ENCODE results near the gene ARID1B. TPM values are rescaled to one million over a fixed set of nuclear protein-coding genes. Genes with fewer than 3 reads are reported as not detected.
A peak's percentile ranks its signal among the peaks of the same experiment; 100 is the strongest.

ARID1B gene
- total RNA-seq, 1 donor from 2014 or later = 155 TPM

DNA sequence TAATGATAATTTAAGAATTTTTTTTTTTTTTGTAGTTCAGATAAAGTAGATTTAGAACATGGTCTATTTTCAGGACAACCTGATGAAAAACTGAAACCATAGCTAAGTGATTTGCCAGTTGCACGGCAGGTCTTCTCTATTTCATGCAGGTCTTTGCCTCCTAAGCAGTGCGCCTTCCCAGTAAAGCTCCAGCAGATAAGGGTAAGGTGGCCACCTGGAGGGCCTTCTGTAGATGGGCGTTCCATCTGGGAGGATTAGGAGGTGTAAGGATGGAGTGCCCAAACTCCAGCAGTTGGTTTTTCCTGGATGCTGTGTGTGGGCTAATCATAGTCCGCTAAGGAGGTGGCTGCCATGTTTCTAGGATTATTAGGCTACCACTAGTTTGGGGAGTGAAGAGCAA is 107.1 kb downstream of the ARID1B start:
- H3K27me3 Mint-ChIP-seq (ENCODE audit: low read depth) = no peaks in the 10 kb centered on the region
- H3K36me3 Mint-ChIP-seq = no peaks in the 10 kb centered on the region
- peaks cover 33% of the 10 kb centered on the region for H3K4me1 Mint-ChIP-seq
- H3K27ac Mint-ChIP-seq = no peak overlapping the region
- no peak for DNase-seq (ENCODE audit: low spot score in 2 of 2, unreplicated experiment in 2 of 2)
- TF ChIP-seq, protein P1, sequence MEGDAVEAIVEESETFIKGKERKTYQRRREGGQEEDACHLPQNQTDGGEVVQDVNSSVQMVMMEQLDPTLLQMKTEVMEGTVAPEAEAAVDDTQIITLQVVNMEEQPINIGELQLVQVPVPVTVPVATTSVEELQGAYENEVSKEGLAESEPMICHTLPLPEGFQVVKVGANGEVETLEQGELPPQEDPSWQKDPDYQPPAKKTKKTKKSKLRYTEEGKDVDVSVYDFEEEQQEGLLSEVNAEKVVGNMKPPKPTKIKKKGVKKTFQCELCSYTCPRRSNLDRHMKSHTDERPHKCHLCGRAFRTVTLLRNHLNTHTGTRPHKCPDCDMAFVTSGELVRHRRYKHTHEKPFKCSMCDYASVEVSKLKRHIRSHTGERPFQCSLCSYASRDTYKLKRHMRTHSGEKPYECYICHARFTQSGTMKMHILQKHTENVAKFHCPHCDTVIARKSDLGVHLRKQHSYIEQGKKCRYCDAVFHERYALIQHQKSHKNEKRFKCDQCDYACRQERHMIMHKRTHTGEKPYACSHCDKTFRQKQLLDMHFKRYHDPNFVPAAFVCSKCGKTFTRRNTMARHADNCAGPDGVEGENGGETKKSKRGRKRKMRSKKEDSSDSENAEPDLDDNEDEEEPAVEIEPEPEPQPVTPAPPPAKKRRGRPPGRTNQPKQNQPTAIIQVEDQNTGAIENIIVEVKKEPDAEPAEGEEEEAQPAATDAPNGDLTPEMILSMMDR (IDR thresholded peaks at IDR 0.05; ENCODE audit: unreplicated experiment) = no peak
- no peak overlapping the region for H3K4me3 Mint-ChIP-seq
- H3K9me3 Mint-ChIP-seq = no peaks in the 10 kb centered on the region

DNA sequence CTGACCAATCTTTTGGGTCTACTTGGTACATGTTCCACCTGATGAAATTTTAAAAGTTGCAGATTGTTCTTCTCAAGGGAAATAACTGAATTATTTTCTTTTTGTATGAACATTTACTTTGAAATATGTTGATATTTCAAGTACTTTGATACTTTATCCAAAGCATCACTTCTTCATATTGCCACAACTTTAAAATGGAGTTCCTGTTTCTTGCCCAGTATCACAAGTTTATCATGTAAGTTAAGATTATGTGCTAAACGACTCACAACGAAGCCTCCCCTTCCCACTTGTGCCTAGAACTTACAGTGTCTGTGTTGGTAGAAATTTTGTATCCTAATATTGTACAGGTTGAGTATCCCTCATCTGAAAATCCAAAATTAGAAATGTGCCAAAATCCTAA is 108.4 kb downstream of the ARID1B start:
- H3K4me1 Mint-ChIP-seq = peaks cover 27% of the 10 kb centered on the region
- DNase-seq (ENCODE audit: low spot score in 2 of 2, unreplicated experiment in 2 of 2) = no peak
- no peak overlapping the region for H3K4me3 Mint-ChIP-seq
- H3K27me3 Mint-ChIP-seq (ENCODE audit: low read depth) = no peaks in the 10 kb centered on the region
- TF ChIP-seq, protein P1 (IDR thresholded peaks at IDR 0.05; ENCODE audit: unreplicated experiment) = no peak
- H3K36me3 Mint-ChIP-seq = no peaks in the 10 kb centered on the region
- H3K27ac Mint-ChIP-seq = no peak overlapping the region
- H3K9me3 Mint-ChIP-seq = no peaks in the 10 kb centered on the region

DNA sequence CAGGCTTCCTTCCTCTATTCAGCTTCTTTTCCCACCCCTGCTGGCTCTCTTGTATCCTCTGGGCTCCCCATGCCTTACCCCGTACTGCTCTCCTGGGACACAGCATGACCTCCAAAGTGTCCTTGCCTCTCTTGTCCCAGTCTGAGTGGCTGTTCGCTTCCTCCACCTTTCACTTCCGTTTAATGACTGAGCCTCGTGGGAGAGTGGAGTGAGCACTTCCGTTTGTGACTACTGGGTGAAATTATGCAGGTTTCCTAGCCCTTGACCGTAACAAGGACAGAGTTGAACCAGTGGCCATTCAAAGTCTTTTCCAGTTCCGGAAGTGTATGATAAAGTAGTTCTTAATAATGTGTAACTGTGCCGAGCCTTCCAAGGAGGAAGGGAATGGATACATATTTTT is 109.2 kb downstream of the ARID1B start:
- TF ChIP-seq, protein P1 (IDR thresholded peaks at IDR 0.05; ENCODE audit: unreplicated experiment) = no peak
- no peaks in the 10 kb centered on the region for H3K36me3 Mint-ChIP-seq
- no peak overlapping the region for H3K4me3 Mint-ChIP-seq
- peaks cover 31% of the 10 kb centered on the region for H3K4me1 Mint-ChIP-seq
- no peak for DNase-seq (ENCODE audit: low spot score in 2 of 2, unreplicated experiment in 2 of 2)
- no peaks in the 10 kb centered on the region for H3K27me3 Mint-ChIP-seq (ENCODE audit: low read depth)
- H3K27ac Mint-ChIP-seq = no peak overlapping the region
- no peaks in the 10 kb centered on the region for H3K9me3 Mint-ChIP-seq

DNA sequence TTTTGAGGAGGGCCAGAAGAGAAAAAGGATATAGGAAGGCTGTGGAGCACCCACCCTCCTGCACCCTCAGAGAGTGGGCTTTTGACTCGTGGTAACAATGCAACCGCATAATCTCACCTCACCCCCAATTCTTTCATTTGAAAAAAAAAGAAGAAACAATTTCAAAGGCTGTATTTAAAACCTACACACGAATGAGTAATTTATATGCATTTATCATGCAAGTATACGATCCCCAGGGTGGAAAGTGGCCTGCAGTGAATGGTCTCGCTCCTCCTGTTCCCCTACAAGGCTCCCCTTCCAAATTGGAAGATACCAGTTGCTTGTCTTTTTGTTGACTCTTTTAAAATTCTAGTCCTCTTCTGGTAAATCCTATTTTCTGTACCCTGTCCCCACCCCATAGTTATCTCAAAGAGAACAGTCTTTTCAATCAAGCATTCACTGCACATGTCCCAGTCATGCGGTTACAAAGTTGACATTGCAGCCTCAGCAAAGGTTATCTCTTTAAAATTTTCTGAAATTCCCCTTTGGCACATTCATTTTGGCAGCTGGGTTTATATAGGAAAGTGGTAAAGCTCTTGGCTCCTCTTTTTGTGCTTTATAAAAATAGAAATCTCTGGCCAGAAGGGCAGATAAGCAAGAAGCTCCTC is 110.6 kb downstream of the ARID1B start:
- TF ChIP-seq, protein P1 (IDR thresholded peaks at IDR 0.05; ENCODE audit: unreplicated experiment) = no peak
- Mint-ChIP-seq H3K36me3 (no peaks in the 10 kb centered on the region), H3K4me3 (no peak overlapping the region), H3K4me1 (peaks cover 30% of the 10 kb centered on the region), H3K27me3 (ENCODE audit: low read depth) (no peaks in the 10 kb centered on the region), H3K9me3 (no peaks in the 10 kb centered on the region), H3K27ac (peak overlapping the region; percentile 27)
- no peak for DNase-seq (ENCODE audit: low spot score in 2 of 2, unreplicated experiment in 2 of 2)

DNA sequence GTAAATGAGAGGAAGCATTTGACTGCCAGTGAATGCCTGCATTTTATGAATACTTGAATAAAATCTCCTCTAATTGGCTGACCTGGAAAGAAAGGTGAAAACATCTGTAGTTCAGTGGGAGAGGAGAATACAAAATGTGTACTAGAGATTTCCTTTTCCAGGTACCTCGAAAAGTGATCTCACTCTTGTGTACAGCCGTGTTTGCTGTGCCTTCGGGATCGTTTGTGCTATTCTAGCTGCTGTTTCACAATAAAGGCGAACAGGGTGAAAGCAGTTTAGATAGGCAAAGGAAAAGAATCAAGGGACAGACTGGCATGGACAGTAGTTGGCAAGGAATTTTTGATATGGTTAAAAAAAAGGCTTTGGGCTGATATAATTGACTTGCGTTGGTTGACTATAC is 112.3 kb downstream of the ARID1B start:
- Mint-ChIP-seq H3K4me3 (no peak overlapping the region), H3K36me3 (no peaks in the 10 kb centered on the region), H3K27me3 (ENCODE audit: low read depth) (no peaks in the 10 kb centered on the region), H3K27ac (no peak overlapping the region), H3K9me3 (no peaks in the 10 kb centered on the region), H3K4me1 (peaks cover 15% of the 10 kb centered on the region)
- DNase-seq (ENCODE audit: low spot score in 2 of 2, unreplicated experiment in 2 of 2) = no peak
- TF ChIP-seq, protein P1 (IDR thresholded peaks at IDR 0.05; ENCODE audit: unreplicated experiment) = no peak

DNA sequence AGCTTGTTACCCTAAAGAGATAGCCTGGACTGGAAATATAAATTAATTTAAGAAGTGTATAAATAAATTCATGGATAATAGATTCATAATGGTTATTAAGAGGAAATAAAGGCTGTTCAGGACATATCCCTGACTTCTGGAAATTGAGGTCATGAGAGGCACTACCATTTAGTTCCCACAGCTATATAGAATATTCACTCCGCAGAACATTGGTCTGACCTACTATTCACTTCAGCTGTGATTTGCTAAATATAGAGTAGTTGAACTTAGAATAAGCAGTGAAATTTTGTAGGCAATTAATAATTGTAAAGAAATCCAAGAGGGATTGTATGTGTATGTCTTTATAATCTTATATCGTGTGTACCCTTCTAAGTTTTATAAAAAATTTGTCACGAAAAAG is 112.8 kb downstream of the ARID1B start:
- no peaks in the 10 kb centered on the region for H3K36me3 Mint-ChIP-seq
- peaks cover 15% of the 10 kb centered on the region for H3K4me1 Mint-ChIP-seq
- TF ChIP-seq, protein P1 (IDR thresholded peaks at IDR 0.05; ENCODE audit: unreplicated experiment) = no peak
- DNase-seq (ENCODE audit: low spot score in 2 of 2, unreplicated experiment in 2 of 2) = no peak
- H3K9me3 Mint-ChIP-seq = no peaks in the 10 kb centered on the region
- H3K27ac Mint-ChIP-seq = no peak overlapping the region
- no peak overlapping the region for H3K4me3 Mint-ChIP-seq
- H3K27me3 Mint-ChIP-seq (ENCODE audit: low read depth) = no peaks in the 10 kb centered on the region
